Measurements from ENCODE around the gene GALNT4.

The GALNT4 gene

GRCh38 chr12:89528434-89528833 lies 3.8 kb upstream of the GALNT4 start:
- no peak for DNase-seq

- peak; percentile 34 for DNase-seq
Observed at GRCh38 chr12:89525824-89526770, 1.5 kb upstream of the GALNT4 start, which contains the start of gene POC1B. Gene POC1B, minus strand, starts transcription at chr12:89526047. Its CDS starts 152 bp downstream, at chr12:89525895.

GRCh38 chr12:89525305-89525823 lies 768 bp upstream of the GALNT4 start:
- DNase-seq = no peak

- DNase-seq = no peak
Observed at GRCh38 chr12:89523843-89524540, 604 bp downstream of the GALNT4 start.

GRCh38 chr12:89523393-89523792 lies 1.2 kb downstream of the GALNT4 start:
- DNase-seq = no peak

GRCh38 chr12:89521364-89522223 lies 3.0 kb downstream of the GALNT4 start:
- DNase-seq = no peak

- no peak for DNase-seq
Observed at GRCh38 chr12:89517720-89518119, 6.9 kb downstream of the GALNT4 start.

- no peak for DNase-seq
Observed at GRCh38 chr12:89516633-89517032, 8.0 kb downstream of the GALNT4 start.

GRCh38 chr12:89514751-89515150 lies 9.8 kb downstream of the GALNT4 start:
- no peak for DNase-seq

- no peak for DNase-seq
Observed at GRCh38 chr12:89513544-89513943, 11.1 kb downstream of the GALNT4 start.

- no peak for DNase-seq
Observed at GRCh38 chr12:89507015-89507824, 17.4 kb downstream of the GALNT4 start.

GRCh38 chr12:89506050-89506449 lies 18.5 kb downstream of the GALNT4 start:
- DNase-seq = no peak

- no peak for DNase-seq
Observed at GRCh38 chr12:89504560-89505346, 19.8 kb downstream of the GALNT4 start.

- no peak for DNase-seq
Observed at GRCh38 chr12:89501793-89502192, 22.8 kb downstream of the GALNT4 start.

- no peak for DNase-seq
Observed at GRCh38 chr12:89499857-89500256, 24.7 kb downstream of the GALNT4 start.

GRCh38 chr12:89497467-89497866 lies 27.1 kb downstream of the GALNT4 start:
- DNase-seq = no peak

- no peak for DNase-seq
Observed at GRCh38 chr12:89497005-89497404, 27.6 kb downstream of the GALNT4 start.

GRCh38 chr12:89494411-89495231 lies 30.0 kb downstream of the GALNT4 start:
- no peak for DNase-seq

- no peak for DNase-seq
Observed at GRCh38 chr12:89493670-89494302, 30.8 kb downstream of the GALNT4 start.

GRCh38 chr12:89492883-89493282 lies 31.7 kb downstream of the GALNT4 start:
- DNase-seq = no peak

Data from amniotic stem cell (primary cell).